Measurements from ENCODE around the gene BTLA. TPM values are rescaled to one million over a fixed set of nuclear protein-coding genes. Genes with fewer than 3 reads are reported as not detected.
"Not testable (repeated sequence)": the region's sequence is repeated elsewhere in the genome, so short reads cannot be mapped to it uniquely, and the experiment has no call there.

Gene BTLA
- total RNA-seq, 1 experiment from 2014 or later = not detected

DNA sequence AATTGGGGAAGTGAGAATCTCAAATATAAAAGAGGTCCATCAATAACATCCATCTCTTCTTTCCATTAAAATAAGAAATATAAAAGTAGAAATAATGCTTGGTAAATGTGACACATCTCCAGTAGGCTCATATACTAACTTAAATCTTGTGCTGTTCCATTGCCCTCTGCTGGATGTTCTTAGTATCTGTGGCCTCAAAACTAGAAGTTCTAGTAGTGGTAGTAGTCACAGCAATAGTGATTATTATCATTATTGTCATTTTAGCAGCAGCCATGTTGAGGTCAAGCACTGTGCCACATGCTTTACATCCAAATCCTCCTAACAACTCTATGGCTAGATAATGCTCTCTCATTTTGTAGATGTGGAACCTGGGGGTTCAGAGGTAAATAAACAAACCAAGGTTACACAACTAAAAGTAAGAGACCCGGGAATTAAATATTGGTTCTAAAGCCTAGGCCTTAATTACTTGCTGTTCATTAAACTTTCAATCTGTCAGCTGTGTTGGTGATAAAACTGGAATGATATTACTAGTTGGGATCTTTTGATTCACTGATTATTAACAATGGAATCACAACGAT is 20.2 kb upstream of the BTLA start:
- CTCF ChIA-PET = interaction anchor here (0.6 to 1.3 kb wide), 3 partner anchors 226 to 408 kb away, joined by 3 to 4 read pairs (median 4); no protein-coding TSS in a partner anchor
- H3K27ac ChIP-seq (ENCODE audit: low read length) = no peak overlapping the region
- TF ChIP-seq, protein P1, sequence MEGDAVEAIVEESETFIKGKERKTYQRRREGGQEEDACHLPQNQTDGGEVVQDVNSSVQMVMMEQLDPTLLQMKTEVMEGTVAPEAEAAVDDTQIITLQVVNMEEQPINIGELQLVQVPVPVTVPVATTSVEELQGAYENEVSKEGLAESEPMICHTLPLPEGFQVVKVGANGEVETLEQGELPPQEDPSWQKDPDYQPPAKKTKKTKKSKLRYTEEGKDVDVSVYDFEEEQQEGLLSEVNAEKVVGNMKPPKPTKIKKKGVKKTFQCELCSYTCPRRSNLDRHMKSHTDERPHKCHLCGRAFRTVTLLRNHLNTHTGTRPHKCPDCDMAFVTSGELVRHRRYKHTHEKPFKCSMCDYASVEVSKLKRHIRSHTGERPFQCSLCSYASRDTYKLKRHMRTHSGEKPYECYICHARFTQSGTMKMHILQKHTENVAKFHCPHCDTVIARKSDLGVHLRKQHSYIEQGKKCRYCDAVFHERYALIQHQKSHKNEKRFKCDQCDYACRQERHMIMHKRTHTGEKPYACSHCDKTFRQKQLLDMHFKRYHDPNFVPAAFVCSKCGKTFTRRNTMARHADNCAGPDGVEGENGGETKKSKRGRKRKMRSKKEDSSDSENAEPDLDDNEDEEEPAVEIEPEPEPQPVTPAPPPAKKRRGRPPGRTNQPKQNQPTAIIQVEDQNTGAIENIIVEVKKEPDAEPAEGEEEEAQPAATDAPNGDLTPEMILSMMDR (conservative IDR thresholded peaks at IDR 0.05; ENCODE audit: low read depth, low read length) = peak; percentile 84
- TF ChIP-seq EZH2phosphoT487 (IDR thresholded peaks at IDR 0.05; ENCODE audit: borderline replicate concordance, low read length) = no peak
- H3K36me3 ChIP-seq (ENCODE audit: low read depth, low read length) = no peaks in the 10 kb centered on the region
- H2AFZ ChIP-seq (ENCODE audit: low read length) = no peak overlapping the region
- H3K27me3 ChIP-seq (ENCODE audit: low read length) = no peaks in the 10 kb centered on the region
- H3K9ac ChIP-seq (ENCODE audit: low read length) = no peak overlapping the region
- ATAC-seq (peak; percentile 99), DNase-seq (peak; percentile 82)
- H3K4me2 ChIP-seq (ENCODE audit: low read length) = no peak overlapping the region
- no peaks in the 10 kb centered on the region for H3K9me2 ChIP-seq (replicated peaks; ENCODE audit: low read length)
- POLR2A ChIA-PET (ENCODE audit: unreplicated experiment) = no interaction called here
- no peaks in the 10 kb centered on the region for H3K9me3 ChIP-seq (ENCODE audit: low read length)
- H3F3A ChIP-seq (ENCODE audit: low read length, unreplicated experiment) = no peaks in the 10 kb centered on the region
- H3K4me1 ChIP-seq (ENCODE audit: insufficient read depth, low read length) = no peaks in the 10 kb centered on the region
- no peak overlapping the region for H3K4me3 ChIP-seq (ENCODE audit: low read length)
- no peaks in the 10 kb centered on the region for H3K79me2 ChIP-seq (ENCODE audit: low read length)
- intact Hi-C loops (cut with micrococcal nuclease) = loop anchor here (1.0 kb wide), 3 partner anchors 192 to 382 kb away; no protein-coding TSS in a partner anchor
- BruUV-seq (replicated peaks) = no TSS peak
- H4K20me1 ChIP-seq (ENCODE audit: low read length) = no peaks in the 10 kb centered on the region

DNA sequence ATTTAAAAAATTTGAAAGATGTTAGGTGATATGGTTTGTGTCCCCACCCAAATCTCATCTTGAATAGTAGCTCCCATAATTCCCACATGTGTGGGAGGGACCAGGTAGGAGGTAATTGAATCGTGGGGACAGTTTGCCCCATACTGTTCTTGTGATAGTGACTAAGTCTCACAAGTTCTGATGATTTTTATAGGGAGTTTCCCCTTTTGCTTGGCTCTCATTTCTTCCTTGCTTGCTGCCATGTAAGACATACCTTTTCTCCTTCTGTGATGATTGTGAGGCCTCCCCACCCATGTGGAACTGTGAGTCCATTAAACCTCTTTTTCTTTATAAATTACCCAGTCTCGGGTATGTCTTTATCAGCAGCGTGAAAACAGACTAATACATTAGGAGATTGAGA is 19.7 kb upstream of the BTLA start:
- H3K9me2 ChIP-seq (replicated peaks; ENCODE audit: low read length); H3K36me3 ChIP-seq (ENCODE audit: low read depth, low read length); BruUV-seq (replicated peaks); H2AFZ ChIP-seq (ENCODE audit: low read length); H3K79me2 ChIP-seq (ENCODE audit: low read length); H3K4me3 ChIP-seq (ENCODE audit: low read length); CTCF ChIA-PET; H3K27ac ChIP-seq (ENCODE audit: low read length); H3K9ac ChIP-seq (ENCODE audit: low read length); H3K4me2 ChIP-seq (ENCODE audit: low read length); H3K4me1 ChIP-seq (ENCODE audit: insufficient read depth, low read length); H4K20me1 ChIP-seq (ENCODE audit: low read length); DNase-seq; H3F3A ChIP-seq (ENCODE audit: low read length, unreplicated experiment); POLR2A ChIA-PET (ENCODE audit: unreplicated experiment); H3K9me3 ChIP-seq (ENCODE audit: low read length); H3K27me3 ChIP-seq (ENCODE audit: low read length); ATAC-seq: not testable (repeated sequence)
- intact Hi-C loops (cut with micrococcal nuclease) = loop anchor here (1.0 kb wide), 3 partner anchors 192 to 382 kb away; no protein-coding TSS in a partner anchor

DNA sequence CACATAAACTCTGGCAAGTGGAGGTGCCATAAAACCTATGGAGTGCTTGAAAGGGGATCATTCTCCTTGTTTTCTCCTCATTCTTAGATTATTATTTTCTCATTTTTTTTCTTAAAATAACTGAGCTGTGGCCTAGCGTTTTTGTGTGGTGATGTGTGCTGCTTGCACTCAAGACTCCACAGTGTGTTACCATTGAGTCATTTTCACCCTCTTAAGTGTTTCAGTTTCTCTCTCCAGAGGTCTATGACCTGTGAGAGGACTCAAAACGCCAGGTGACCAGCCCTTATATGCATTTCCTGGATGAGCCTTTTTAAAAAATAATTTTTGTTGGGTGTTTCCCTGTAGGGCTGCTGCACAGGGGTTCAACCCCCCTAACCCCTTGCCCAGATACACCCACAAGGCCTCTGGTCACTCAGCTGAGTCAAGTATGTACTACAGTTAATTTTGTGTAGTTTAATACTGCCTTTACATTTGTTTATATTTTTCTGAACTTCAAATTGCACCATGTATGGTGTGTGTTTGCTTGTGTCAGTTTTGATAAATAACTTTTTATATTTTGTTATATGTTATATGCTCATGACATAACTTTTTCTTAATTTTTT is 15.4 kb upstream of the BTLA start:
- Histone ChIP-seq H3K4me1 (ENCODE audit: insufficient read depth, low read length) (no peaks in the 10 kb centered on the region), H3K27me3 (ENCODE audit: low read length) (no peaks in the 10 kb centered on the region), H3K27ac (ENCODE audit: low read length) (no peak overlapping the region), H3K9me2 (replicated peaks; ENCODE audit: low read length) (no peaks in the 10 kb centered on the region), H4K20me1 (ENCODE audit: low read length) (no peaks in the 10 kb centered on the region), H3K9ac (ENCODE audit: low read length) (no peak overlapping the region), H3K79me2 (ENCODE audit: low read length) (no peaks in the 10 kb centered on the region), H2AFZ (ENCODE audit: low read length) (no peak overlapping the region), H3K36me3 (ENCODE audit: low read depth, low read length) (no peaks in the 10 kb centered on the region), H3K4me3 (ENCODE audit: low read length) (no peak overlapping the region), H3K9me3 (ENCODE audit: low read length) (0 out of 2 replicates have a peak, but pooled peaks cover 6% of the 10 kb centered on the region), H3F3A (ENCODE audit: low read length, unreplicated experiment) (no peaks in the 10 kb centered on the region), H3K4me2 (ENCODE audit: low read length) (no peak overlapping the region)
- BruUV-seq (replicated peaks) = no TSS peak
- TF ChIP-seq EZH2phosphoT487 (IDR thresholded peaks at IDR 0.05; ENCODE audit: borderline replicate concordance, low read length) (no peak), EZH2 (IDR thresholded peaks at IDR 0.05; ENCODE audit: low read length, unreplicated experiment) (no peak)
- TF ChIP-seq, protein P1 (conservative IDR thresholded peaks at IDR 0.05; ENCODE audit: low read depth, low read length) = no peak
- intact Hi-C loops (cut with micrococcal nuclease) = no loop called here
- DNase-seq (no peak), ATAC-seq (no peak)
- POLR2A ChIA-PET (ENCODE audit: unreplicated experiment) = no interaction called here
- CTCF ChIA-PET = no interaction called here

Measured in PC-3 (cell line).